HepG2 (cell line): Measurements from ENCODE around the gene TSC22D3.

Experiments used
- CEBPB ChIP-seq: IDR thresholded peaks from 2 replicates; pipeline ENCODE4 v1.6.1; 2011; ENCODE audit warnings: low read depth, low read length, improper control_type of control experiment, borderline replicate concordance
- CTCF ChIP-seq: sonication (generic); formaldehyde crosslinking; IDR thresholded peaks from 2 replicates; pipeline ENCODE4 v1.5.0; 2020; ENCODE audit warnings: mild to moderate bottlenecking, missing genetic modification reagents, moderate library complexity
- FOXM1 ChIP-seq: sonication (generic); formaldehyde crosslinking; IDR thresholded peaks from 2 replicates; pipeline ENCODE4 v1.5.0; 2020; ENCODE audit warnings: missing genetic modification reagents
- RBFOX2 ChIP-seq: fragments of 200-400 bp; formaldehyde crosslinking; IDR thresholded peaks from 2 replicates; pipeline ENCODE4 v1.6.1; 2017; ENCODE audit warnings: low read depth, mild to moderate bottlenecking, low read length
- RELA ChIP-seq: sonication (generic); formaldehyde crosslinking; IDR thresholded peaks from 2 replicates; pipeline ENCODE4 v1.4.0; 2020; ENCODE audit warnings: missing genetic modification reagents
- RFXAP ChIP-seq: sonication (generic); formaldehyde crosslinking; IDR thresholded peaks from 2 replicates; pipeline ENCODE4 v1.4.0; 2020; ENCODE audit warnings: missing genetic modification reagents, borderline replicate concordance
- ZFX ChIP-seq: sonication (generic); formaldehyde crosslinking; IDR thresholded peaks from 2 replicates; pipeline ENCODE4 v1.4.0; 2020; ENCODE audit warnings: mild to moderate bottlenecking, low read depth, missing genetic modification reagents, moderate library complexity
- ZNF33A ChIP-seq: sonication (generic); formaldehyde crosslinking; IDR thresholded peaks from 2 replicates; pipeline ENCODE4 v1.5.1; 2020; ENCODE audit warnings: missing genetic modification reagents, mild to moderate bottlenecking, moderate library complexity, borderline replicate concordance
- ZNF713 ChIP-seq: sonication (generic); formaldehyde crosslinking; IDR thresholded peaks from 2 replicates; pipeline ENCODE4 v1.4.0; 2020; ENCODE audit warnings: mild to moderate bottlenecking, missing genetic modification reagents

- TF ChIP-seq FOXM1 (CRISPR knock-in tag) (no peak), CTCF (CRISPR knock-in tag) (no peak), CEBPB (no peak), RELA (CRISPR knock-in tag) (no peak), ZNF33A (no peak), RFXAP (no peak), RBFOX2 (no peak), ZNF713 (no peak), ZFX (CRISPR knock-in tag) (no peak)
Measured at GRCh38 chrX:107716816-107717700, 58.5 kb downstream of the TSC22D3 start.
